ENCODE measurements around the gene PRPF38A. TPM values are rescaled to one million over a fixed set of nuclear protein-coding genes. Genes with fewer than 3 reads are reported as not detected.

The PRPF38A gene
- total and polyA plus RNA-seq, 2 of the 4 experiments (the other 2 are of a cell fraction), result 19.0 to 23.5 TPM

DNA sequence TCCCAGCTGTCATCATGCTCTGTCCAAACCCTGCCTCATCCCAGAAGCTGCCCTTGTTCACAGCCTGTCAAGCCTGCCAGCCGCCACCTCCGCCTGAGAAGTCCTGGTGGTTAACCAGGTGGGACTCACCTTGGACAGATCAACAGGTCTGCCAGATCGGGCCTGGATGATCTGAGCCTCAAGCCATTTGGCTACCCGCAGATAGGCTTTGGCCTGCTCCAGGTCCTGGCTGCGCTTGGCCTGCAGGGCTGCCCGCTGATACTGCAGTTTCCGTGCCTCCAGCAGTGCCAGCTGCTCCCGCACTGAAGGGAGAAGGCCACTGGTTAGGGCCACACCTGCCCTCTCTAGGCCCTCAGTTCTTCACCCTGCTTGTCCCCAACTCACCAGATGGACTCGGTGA is 47.0 kb upstream of the PRPF38A start:
- peaks cover 19 to 20% of the 10 kb centered on the region in 2 experiments for H3K79me1 ChIP-seq (ENCODE audit: low read depth in 1 of 2, low read length in 2 of 2)
- no peak overlapping the region for H3K27ac ChIP-seq (ENCODE audit: insufficient read depth, low read length)
- ATAC-seq (ENCODE audit: low read depth) (no peak), DNase-seq (no peak)
- peaks cover 10% of the 10 kb centered on the region; the same call in 1 of the 2 replicates for H3K9me1 ChIP-seq (ENCODE audit: insufficient read depth, low read length)
- H2AK5ac ChIP-seq (ENCODE audit: low read depth, low read length), result no peak overlapping the region
- H4K8ac ChIP-seq (ENCODE audit: low read depth in 2 of 2, low read length in 2 of 2), result no peak overlapping the region
- H3K4me1 ChIP-seq (ENCODE audit: control insufficient read depth, insufficient read depth, low read length), result no peaks in the 10 kb centered on the region
- no peaks in the 10 kb centered on the region; the same call in 1 of the 2 replicates for H4K20me1 ChIP-seq (ENCODE audit: insufficient read depth, low read length)
- no peak overlapping the region for H3K23ac ChIP-seq (ENCODE audit: low read depth, low read length)
- no peak overlapping the region for H3K4me3 ChIP-seq (ENCODE audit: insufficient read depth, low read depth, low read length)
- in situ Hi-C loops (cut with MboI; ENCODE audit: low sequenced_read_pairs), result no loop called here
- H2AK9ac ChIP-seq (replicated peaks; ENCODE audit: low read depth, low read length, poor library complexity), result peak overlapping the region; percentile 49
- H3K14ac ChIP-seq (replicated peaks; ENCODE audit: low read depth, low read length), result no peak overlapping the region
- intact Hi-C loops (cut with micrococcal nuclease), result no loop called here
- ChIA-PET POLR2A (ENCODE audit: unreplicated experiment) (no interaction called here), CTCF (no interaction called here)
- H3K18ac ChIP-seq (ENCODE audit: low read depth, low read length), result no peak overlapping the region
- dilution Hi-C loops (cut with HindIII; ENCODE audit: low sequenced_read_pairs, unreplicated experiment), result no loop called here
- no TSS peak for BruUV-seq (replicated peaks)
- TF ChIP-seq NFE2L2 (IDR thresholded peaks at IDR 0.05; ENCODE audit: low read depth, low read length) (no peak), BHLHE40 (IDR thresholded peaks at IDR 0.05; ENCODE audit: low read depth, low read length) (no peak), MAZ (IDR thresholded peaks at IDR 0.05; ENCODE audit: borderline replicate concordance, low read depth, low read length) (no peak), CEBPB (IDR thresholded peaks at IDR 0.05; ENCODE audit: low read depth, low read length) (no peak), RFX5 (IDR thresholded peaks at IDR 0.05; ENCODE audit: low read depth, low read length) (no peak), CHD1 (IDR thresholded peaks at IDR 0.05; ENCODE audit: low read depth, low read length) (no peak), MAFK (IDR thresholded peaks at IDR 0.05; ENCODE audit: low read depth, low read length) (no peak), RCOR1 (IDR thresholded peaks at IDR 0.05; ENCODE audit: insufficient replicate concordance, low read length) (no peak), SMC3 (IDR thresholded peaks at IDR 0.05; ENCODE audit: low read depth, low read length) (no peak), MXI1 (IDR thresholded peaks at IDR 0.05; ENCODE audit: borderline replicate concordance, low read depth, low read length) (no peak), FOS (IDR thresholded peaks at IDR 0.05; ENCODE audit: low read depth, low read length) (no peak)
- TF ChIP-seq, protein P1, sequence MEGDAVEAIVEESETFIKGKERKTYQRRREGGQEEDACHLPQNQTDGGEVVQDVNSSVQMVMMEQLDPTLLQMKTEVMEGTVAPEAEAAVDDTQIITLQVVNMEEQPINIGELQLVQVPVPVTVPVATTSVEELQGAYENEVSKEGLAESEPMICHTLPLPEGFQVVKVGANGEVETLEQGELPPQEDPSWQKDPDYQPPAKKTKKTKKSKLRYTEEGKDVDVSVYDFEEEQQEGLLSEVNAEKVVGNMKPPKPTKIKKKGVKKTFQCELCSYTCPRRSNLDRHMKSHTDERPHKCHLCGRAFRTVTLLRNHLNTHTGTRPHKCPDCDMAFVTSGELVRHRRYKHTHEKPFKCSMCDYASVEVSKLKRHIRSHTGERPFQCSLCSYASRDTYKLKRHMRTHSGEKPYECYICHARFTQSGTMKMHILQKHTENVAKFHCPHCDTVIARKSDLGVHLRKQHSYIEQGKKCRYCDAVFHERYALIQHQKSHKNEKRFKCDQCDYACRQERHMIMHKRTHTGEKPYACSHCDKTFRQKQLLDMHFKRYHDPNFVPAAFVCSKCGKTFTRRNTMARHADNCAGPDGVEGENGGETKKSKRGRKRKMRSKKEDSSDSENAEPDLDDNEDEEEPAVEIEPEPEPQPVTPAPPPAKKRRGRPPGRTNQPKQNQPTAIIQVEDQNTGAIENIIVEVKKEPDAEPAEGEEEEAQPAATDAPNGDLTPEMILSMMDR (conservative IDR thresholded peaks at IDR 0.05; ENCODE audit: low read depth, low read length), result no peak
- TF ChIP-seq, protein P2, sequence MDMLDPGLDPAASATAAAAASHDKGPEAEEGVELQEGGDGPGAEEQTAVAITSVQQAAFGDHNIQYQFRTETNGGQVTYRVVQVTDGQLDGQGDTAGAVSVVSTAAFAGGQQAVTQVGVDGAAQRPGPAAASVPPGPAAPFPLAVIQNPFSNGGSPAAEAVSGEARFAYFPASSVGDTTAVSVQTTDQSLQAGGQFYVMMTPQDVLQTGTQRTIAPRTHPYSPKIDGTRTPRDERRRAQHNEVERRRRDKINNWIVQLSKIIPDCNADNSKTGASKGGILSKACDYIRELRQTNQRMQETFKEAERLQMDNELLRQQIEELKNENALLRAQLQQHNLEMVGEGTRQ (IDR thresholded peaks at IDR 0.05; ENCODE audit: low read depth, low read length), result no peak
- H2BK20ac ChIP-seq (ENCODE audit: low read depth, low read length), result no peak overlapping the region
- no peaks in the 10 kb centered on the region for H3K9me3 ChIP-seq (ENCODE audit: control insufficient read depth, insufficient read depth, low read length)
- 94% methylated on average over 6 of the region's 9 CpGs; no CpG with 5 or more reads in 1 of the 2 experiments for WGBS, 2 experiments (ENCODE audit: extremely low coverage in 2 of 2, insufficient read length in 1 of 2)
- no peak overlapping the region for H2AFZ ChIP-seq (replicated peaks; ENCODE audit: low read length, poor library complexity)
- H2BK120ac ChIP-seq (ENCODE audit: low read depth, low read length), result no peak overlapping the region
- H4K5ac ChIP-seq (ENCODE audit: low read depth, low read length), result no peak overlapping the region
- peaks cover 95% of the 10 kb centered on the region for H3K36me3 ChIP-seq (ENCODE audit: control insufficient read depth, insufficient read depth, low read length)
- H2BK5ac ChIP-seq (ENCODE audit: low read depth, low read length, poor library complexity, severe bottlenecking), result no peak overlapping the region
- no peak overlapping the region for H3K4me2 ChIP-seq (ENCODE audit: low read depth, low read length)
- no peak overlapping the region for H3K4ac ChIP-seq (ENCODE audit: low read depth, low read length)
- H3K27me3 ChIP-seq (ENCODE audit: control insufficient read depth, insufficient read depth, low read length), result no peaks in the 10 kb centered on the region
- no peak overlapping the region for H3K56ac ChIP-seq (ENCODE audit: extremely low read depth, insufficient read depth, low read length)
- H2BK15ac ChIP-seq (ENCODE audit: low read depth, low read length), result no peak overlapping the region
- no peak overlapping the region for H3K9ac ChIP-seq (ENCODE audit: low read depth, low read length)
- H4K91ac ChIP-seq (ENCODE audit: insufficient read depth, low read depth, low read length), result no peak overlapping the region
